Measurements from ENCODE around the gene USP2.

The USP2 gene

GRCh38 chr11:119381181-119381988, at the start of gene USP2:
TSS of gene USP2 (minus strand) at chr11:119381690. CDS start at chr11:119373480, 8,210 bp downstream.
- peak; percentile 94 to 98 (median 95) for DNase-seq (ENCODE audit: low read depth in 3 of 3)

GRCh38 chr11:119427279-119427678, 45.8 kb upstream of the USP2 start:
- no peak for DNase-seq (ENCODE audit: low read depth in 3 of 3)

- DNase-seq (ENCODE audit: low read depth in 3 of 3), result no peak
Observed at GRCh38 chr11:119426142-119426541, 44.7 kb upstream of the USP2 start.

GRCh38 chr11:119424775-119425174, 43.3 kb upstream of the USP2 start:
- DNase-seq (ENCODE audit: low read depth in 3 of 3), result no peak

GRCh38 chr11:119424276-119424675, 42.8 kb upstream of the USP2 start:
- no peak for DNase-seq (ENCODE audit: low read depth in 3 of 3)

GRCh38 chr11:119423509-119424254, 42.2 kb upstream of the USP2 start:
- DNase-seq (ENCODE audit: low read depth in 3 of 3), result no peak

- no peak for DNase-seq (ENCODE audit: low read depth in 3 of 3)
Observed at GRCh38 chr11:119422809-119423508, 41.5 kb upstream of the USP2 start, which contains the start of gene THY1. TSS of gene THY1 (minus strand) at chr11:119423172. CDS start at chr11:119420905, 2,267 bp downstream.

- no peak for DNase-seq (ENCODE audit: low read depth in 3 of 3)
Observed at GRCh38 chr11:119421941-119422808, 40.7 kb upstream of the USP2 start.

GRCh38 chr11:119421351-119421750, 39.9 kb upstream of the USP2 start:
- no peak for DNase-seq (ENCODE audit: low read depth in 3 of 3)

- no peak for DNase-seq (ENCODE audit: low read depth in 3 of 3)
Observed at GRCh38 chr11:119420631-119421030, 39.1 kb upstream of the USP2 start.

GRCh38 chr11:119419834-119420492, 38.5 kb upstream of the USP2 start:
- DNase-seq (ENCODE audit: low read depth in 3 of 3), result no peak

- no peak for DNase-seq (ENCODE audit: low read depth in 3 of 3)
Observed at GRCh38 chr11:119419246-119419645, 37.8 kb upstream of the USP2 start.

GRCh38 chr11:119418759-119419158, 37.3 kb upstream of the USP2 start:
- no peak for DNase-seq (ENCODE audit: low read depth in 3 of 3)

- DNase-seq (ENCODE audit: low read depth in 3 of 3), result no peak
Observed at GRCh38 chr11:119417726-119418540, 36.4 kb upstream of the USP2 start.

GRCh38 chr11:119416606-119417580, 35.4 kb upstream of the USP2 start:
- DNase-seq (ENCODE audit: low read depth in 3 of 3), result no peak

- no peak for DNase-seq (ENCODE audit: low read depth in 3 of 3)
Observed at GRCh38 chr11:119415966-119416365, 34.5 kb upstream of the USP2 start.

GRCh38 chr11:119415517-119415916, 34.0 kb upstream of the USP2 start:
- no peak for DNase-seq (ENCODE audit: low read depth in 3 of 3)

GRCh38 chr11:119414734-119415133, 33.2 kb upstream of the USP2 start:
- DNase-seq (ENCODE audit: low read depth in 3 of 3), result no peak

- DNase-seq (ENCODE audit: low read depth in 3 of 3), result no peak
Observed at GRCh38 chr11:119414321-119414720, 32.8 kb upstream of the USP2 start.

Data from stimulated activated CD4-positive, alpha-beta T cell treated with anti-CD3 and anti-CD28 coated beads, TNF-alpha, amount 100 ng/mL, for 4 hours (primary cell).